GM21717 (cell line): Measurements from ENCODE around the gene CTXN1.

Experiments
- ATAC-seq: cut with Tn5 transposase; IDR thresholded peaks from one replicate; pipeline ENCODE4 v1.9.1; 2021; ENCODE audit warnings: mild to moderate bottlenecking, moderate library complexity; ENCODE audit not compliant: unreplicated experiment

Gene CTXN1

DNA sequence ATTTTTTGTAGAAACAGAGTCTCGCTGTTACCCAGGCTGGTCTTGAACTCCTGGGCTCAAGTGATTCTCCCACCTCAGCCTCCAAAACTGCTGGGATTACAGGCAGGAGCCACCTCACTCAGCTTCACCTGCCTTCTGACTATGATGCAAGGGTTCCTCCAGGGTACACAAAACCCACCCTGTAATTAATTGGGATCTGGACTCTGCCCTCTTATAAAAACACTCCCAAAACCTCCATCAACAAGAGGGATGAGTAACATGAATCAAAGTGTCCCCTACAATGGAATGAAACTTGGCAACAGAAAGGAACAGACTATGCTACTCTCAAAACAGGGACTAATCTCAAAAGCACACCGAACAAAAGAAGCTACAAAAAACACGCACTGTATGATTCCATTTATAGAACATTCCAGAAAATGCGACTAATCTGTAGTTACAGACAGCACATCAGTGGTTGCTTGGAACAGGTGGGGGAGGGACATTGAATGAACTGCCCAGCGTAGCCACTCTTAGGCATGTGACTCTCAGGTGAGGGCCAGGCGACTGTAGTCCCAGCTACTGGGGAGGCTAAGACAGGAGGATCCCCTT is 48.6 kb downstream of the CTXN1 start:
- no peak for ATAC-seq

DNA sequence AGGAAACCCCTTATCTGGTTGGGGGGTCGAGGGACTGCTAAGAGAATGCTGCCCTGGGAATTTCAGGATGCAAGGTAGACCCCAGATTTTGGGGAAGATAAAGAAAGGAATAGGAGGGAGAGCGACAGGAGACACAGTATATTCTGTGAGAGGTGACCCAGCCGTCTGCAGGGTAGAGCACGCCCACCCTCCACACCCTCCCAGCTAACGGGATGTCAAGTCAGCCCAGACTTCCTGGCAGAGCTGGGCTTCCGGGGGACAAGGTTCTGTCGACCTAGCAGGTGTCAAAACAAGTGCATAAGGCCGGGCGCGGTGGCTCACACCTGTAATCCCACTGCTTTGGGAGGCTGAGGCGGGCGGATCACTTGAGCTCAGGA is 51.0 kb downstream of the CTXN1 start:
- ATAC-seq = no peak
